AG09309 (cell line): ENCODE measurements around the gene ADCY1.

Experiments used
- DNase-seq: peaks from one replicate; pipeline ENCODE4 v3.0.0-alpha.2; 2010; ENCODE audit warnings: low read depth
- H3K4me3 ChIP-seq: 2 replicates; pipeline ENCODE4 v1.5.1; 2011; ENCODE audit warnings: mild to moderate bottlenecking, low read depth, low read length, moderate library complexity; ENCODE audit not compliant: control insufficient read depth
- CTCF ChIP-seq: IDR thresholded peaks from 2 replicates; pipeline ENCODE4 v1.5.1; 2011; ENCODE audit warnings: mild to moderate bottlenecking, low read depth, low read length, inconsistent platforms; ENCODE audit not compliant: insufficient read depth, control insufficient read depth; ENCODE audit errors: missing control alignments

Gene ADCY1

GRCh38 chr7:45609180-45609579, 35.0 kb downstream of the ADCY1 start:
- no peak for TF ChIP-seq CTCF
- DNase-seq: no peak
- no peak overlapping the region for H3K4me3 ChIP-seq

GRCh38 chr7:45610019-45610418, 35.9 kb downstream of the ADCY1 start:
- no peak overlapping the region for H3K4me3 ChIP-seq
- no peak for TF ChIP-seq CTCF
- DNase-seq: no peak

- TF ChIP-seq CTCF: no peak
- no peak overlapping the region for H3K4me3 ChIP-seq
- DNase-seq: no peak
Measured at GRCh38 chr7:45610660-45611299, 36.6 kb downstream of the ADCY1 start.

GRCh38 chr7:45617166-45617565, 43.0 kb downstream of the ADCY1 start:
- H3K4me3 ChIP-seq: no peak overlapping the region
- no peak for TF ChIP-seq CTCF
- DNase-seq: no peak

- no peak overlapping the region for H3K4me3 ChIP-seq
- DNase-seq: no peak
- no peak for TF ChIP-seq CTCF
Measured at GRCh38 chr7:45622058-45622457, 47.9 kb downstream of the ADCY1 start.

GRCh38 chr7:45623157-45623556, 49.0 kb downstream of the ADCY1 start:
- DNase-seq: no peak
- H3K4me3 ChIP-seq: no peak overlapping the region
- no peak for TF ChIP-seq CTCF
